Measurements from ENCODE around the gene CCN5. TPM values are rescaled to one million over a fixed set of nuclear protein-coding genes. Genes with fewer than 3 reads are reported as not detected.

The CCN5 gene
- total RNA-seq, 1 donor from 2014 or later: not detected

DNA sequence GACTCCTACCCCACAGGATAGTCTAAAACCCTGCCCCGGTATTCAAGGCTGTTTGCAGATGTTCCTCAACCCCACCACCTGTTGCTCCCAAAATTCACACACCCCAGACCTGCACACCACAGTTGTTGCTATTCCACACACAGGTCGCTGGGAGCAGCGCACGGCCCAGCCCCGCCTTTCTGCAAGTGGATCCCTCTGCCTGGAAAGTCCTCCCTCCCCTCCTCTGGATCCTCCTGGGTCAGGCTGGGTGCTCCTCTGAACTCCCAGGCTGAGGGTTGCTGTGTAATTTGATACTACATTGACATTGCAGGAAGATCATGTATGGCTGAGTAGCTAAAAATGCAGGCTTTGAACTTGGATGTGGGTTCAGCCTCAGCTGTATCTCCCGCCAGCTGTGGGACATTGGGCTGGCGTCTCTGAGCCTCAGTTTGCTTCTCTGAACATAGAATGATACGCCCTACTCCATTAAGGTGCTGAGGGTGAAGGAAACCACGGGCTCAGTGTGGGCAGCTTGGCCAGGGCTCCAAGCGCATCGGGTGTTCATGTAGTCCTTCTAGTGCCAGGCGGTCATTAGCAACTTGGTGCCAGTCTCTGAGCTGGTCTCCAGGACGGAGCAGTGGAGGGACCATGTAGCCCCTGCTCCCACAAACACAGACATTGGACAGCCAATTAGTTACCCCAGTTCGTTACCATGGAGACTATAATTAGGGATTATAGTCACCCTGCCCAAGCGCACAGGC is 13.9 kb upstream of the CCN5 start:
- H3K4me1 Mint-ChIP-seq (ENCODE audit: low read depth, unreplicated experiment): peaks cover 35% of the 10 kb centered on the region
- DNase-seq: no peak
- H3K9me3 Mint-ChIP-seq (ENCODE audit: unreplicated experiment): peaks cover 15% of the 10 kb centered on the region
- H3K27ac Mint-ChIP-seq (ENCODE audit: unreplicated experiment): peak overlapping the region; percentile 89
- peak overlapping the region; percentile 30 for H3K4me3 Mint-ChIP-seq (ENCODE audit: unreplicated experiment)
- no peaks in the 10 kb centered on the region for H3K36me3 Mint-ChIP-seq (ENCODE audit: unreplicated experiment)
- H3K27me3 Mint-ChIP-seq (ENCODE audit: unreplicated experiment): peaks cover 9% of the 10 kb centered on the region
- TF ChIP-seq, protein P1, sequence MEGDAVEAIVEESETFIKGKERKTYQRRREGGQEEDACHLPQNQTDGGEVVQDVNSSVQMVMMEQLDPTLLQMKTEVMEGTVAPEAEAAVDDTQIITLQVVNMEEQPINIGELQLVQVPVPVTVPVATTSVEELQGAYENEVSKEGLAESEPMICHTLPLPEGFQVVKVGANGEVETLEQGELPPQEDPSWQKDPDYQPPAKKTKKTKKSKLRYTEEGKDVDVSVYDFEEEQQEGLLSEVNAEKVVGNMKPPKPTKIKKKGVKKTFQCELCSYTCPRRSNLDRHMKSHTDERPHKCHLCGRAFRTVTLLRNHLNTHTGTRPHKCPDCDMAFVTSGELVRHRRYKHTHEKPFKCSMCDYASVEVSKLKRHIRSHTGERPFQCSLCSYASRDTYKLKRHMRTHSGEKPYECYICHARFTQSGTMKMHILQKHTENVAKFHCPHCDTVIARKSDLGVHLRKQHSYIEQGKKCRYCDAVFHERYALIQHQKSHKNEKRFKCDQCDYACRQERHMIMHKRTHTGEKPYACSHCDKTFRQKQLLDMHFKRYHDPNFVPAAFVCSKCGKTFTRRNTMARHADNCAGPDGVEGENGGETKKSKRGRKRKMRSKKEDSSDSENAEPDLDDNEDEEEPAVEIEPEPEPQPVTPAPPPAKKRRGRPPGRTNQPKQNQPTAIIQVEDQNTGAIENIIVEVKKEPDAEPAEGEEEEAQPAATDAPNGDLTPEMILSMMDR (IDR thresholded peaks at IDR 0.05; ENCODE audit: partially characterized antibody, unreplicated experiment): no peak

DNA sequence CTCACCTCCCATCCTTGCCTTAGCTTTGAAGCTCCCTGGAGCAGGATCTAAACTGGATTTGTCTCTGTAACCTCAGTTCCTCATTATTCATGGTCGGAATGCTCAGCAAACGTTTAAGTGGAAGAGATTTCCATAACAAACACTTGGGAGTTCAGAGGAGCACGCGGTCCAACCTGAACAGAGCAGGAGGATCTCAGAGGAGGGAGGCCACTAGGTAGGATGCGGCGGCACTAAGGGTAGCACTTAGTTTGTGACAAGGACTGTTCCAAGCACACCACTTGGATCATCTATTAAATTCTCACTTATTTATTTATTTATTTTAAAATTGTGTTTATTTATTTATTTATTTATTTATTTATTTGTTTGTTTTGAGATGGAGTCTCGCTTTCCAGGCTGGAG is 13.3 kb upstream of the CCN5 start:
- TF ChIP-seq, protein P1 (IDR thresholded peaks at IDR 0.05; ENCODE audit: partially characterized antibody, unreplicated experiment): no peak
- Mint-ChIP-seq H3K27ac (ENCODE audit: unreplicated experiment) (peak overlapping the region; percentile 89), H3K36me3 (ENCODE audit: unreplicated experiment) (no peaks in the 10 kb centered on the region), H3K27me3 (ENCODE audit: unreplicated experiment) (peaks cover 9% of the 10 kb centered on the region), H3K9me3 (ENCODE audit: unreplicated experiment) (peaks cover 15% of the 10 kb centered on the region), H3K4me1 (ENCODE audit: low read depth, unreplicated experiment) (peaks cover 36% of the 10 kb centered on the region), H3K4me3 (ENCODE audit: unreplicated experiment) (no peak overlapping the region)
- no peak for DNase-seq

DNA sequence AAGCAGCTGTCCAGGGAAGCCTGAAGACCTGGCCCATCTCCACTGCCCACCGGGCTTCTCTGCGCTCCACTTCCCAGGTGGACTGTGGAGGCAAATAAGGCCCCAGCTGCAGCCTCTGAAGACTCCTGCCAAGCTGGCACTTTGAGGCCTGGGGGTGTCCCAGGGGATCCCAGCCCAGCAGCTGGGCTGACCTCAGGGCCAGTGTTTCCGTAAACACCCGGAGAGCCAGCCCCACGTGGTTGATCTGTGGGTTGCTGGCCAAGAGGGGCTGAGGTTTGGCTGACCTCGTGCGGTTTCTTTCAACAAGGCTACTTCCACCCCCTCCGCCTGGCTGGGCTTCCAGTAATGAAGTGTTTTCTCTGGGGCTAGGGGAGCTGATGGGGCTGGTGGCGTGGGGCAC is 12.4 kb upstream of the CCN5 start:
- TF ChIP-seq, protein P1 (IDR thresholded peaks at IDR 0.05; ENCODE audit: partially characterized antibody, unreplicated experiment): no peak
- H3K9me3 Mint-ChIP-seq (ENCODE audit: unreplicated experiment): peaks cover 15% of the 10 kb centered on the region
- H3K27ac Mint-ChIP-seq (ENCODE audit: unreplicated experiment): peak overlapping the region; percentile 64
- H3K36me3 Mint-ChIP-seq (ENCODE audit: unreplicated experiment): no peaks in the 10 kb centered on the region
- peaks cover 43% of the 10 kb centered on the region for H3K4me1 Mint-ChIP-seq (ENCODE audit: low read depth, unreplicated experiment)
- H3K27me3 Mint-ChIP-seq (ENCODE audit: unreplicated experiment): peaks cover 9% of the 10 kb centered on the region
- DNase-seq: peak; percentile 73
- no peak overlapping the region for H3K4me3 Mint-ChIP-seq (ENCODE audit: unreplicated experiment)

DNA sequence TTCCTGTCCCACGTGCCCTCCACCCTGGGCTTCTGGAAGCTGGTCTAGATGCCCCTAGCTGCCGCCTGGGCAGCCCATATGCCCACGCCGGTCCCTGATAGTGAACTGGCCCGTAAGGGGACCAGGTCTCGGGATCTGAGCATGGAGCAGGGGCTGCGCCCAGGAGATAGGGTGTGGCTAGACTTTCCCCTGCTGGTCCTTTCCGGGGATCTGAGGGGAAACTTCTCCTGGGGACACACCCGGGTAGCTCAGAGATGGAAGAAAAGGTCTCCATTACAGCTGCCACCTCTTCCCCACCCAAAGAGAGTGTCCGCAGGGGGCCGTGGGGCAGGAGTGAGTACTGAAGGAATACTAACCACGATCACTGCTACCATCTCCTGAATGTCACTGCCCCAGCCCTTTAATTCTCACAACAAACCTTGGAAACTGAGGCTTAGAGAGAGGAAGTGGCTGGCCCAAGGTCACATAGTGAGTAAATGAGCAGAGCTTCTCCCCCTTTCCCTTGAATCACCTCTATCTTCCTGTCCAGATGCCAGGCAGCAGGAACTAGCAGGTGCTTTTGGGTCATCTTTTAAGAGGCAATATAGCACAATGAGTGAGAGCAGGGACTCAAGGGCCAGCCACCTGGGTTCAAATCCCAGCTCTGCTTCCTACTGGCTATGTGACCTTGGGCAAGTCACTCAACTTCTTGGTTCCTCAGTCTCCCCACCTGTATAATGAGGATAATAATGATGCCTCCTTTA is 11.8 kb upstream of the CCN5 start:
- peak overlapping the region; percentile 55 for H3K27ac Mint-ChIP-seq (ENCODE audit: unreplicated experiment)
- H3K4me3 Mint-ChIP-seq (ENCODE audit: unreplicated experiment): no peak overlapping the region
- no peaks in the 10 kb centered on the region for H3K36me3 Mint-ChIP-seq (ENCODE audit: unreplicated experiment)
- peaks cover 15% of the 10 kb centered on the region for H3K9me3 Mint-ChIP-seq (ENCODE audit: unreplicated experiment)
- no peak for DNase-seq
- peaks cover 9% of the 10 kb centered on the region for H3K27me3 Mint-ChIP-seq (ENCODE audit: unreplicated experiment)
- H3K4me1 Mint-ChIP-seq (ENCODE audit: low read depth, unreplicated experiment): peaks cover 43% of the 10 kb centered on the region
- TF ChIP-seq, protein P1 (IDR thresholded peaks at IDR 0.05; ENCODE audit: partially characterized antibody, unreplicated experiment): no peak

Measured in glutamatergic neuron (in vitro differentiated cells).